NOMO-1 treated with DMSO at 0.1 percent for 48 hours (cell line): Measurements from ENCODE around the gene ADAMTS8.
A peak's percentile ranks its signal among the peaks of the same experiment; 100 is the strongest.

Source experiments
- DNase-seq: peaks from one replicate; lab custom pipeline; 2025; ENCODE audit not compliant: unreplicated experiment; lab: John Stamatoyannopoulos, UW

Gene ADAMTS8

GRCh38 chr11:130462101-130462885, 33.9 kb upstream of the ADAMTS8 start:
- no peak for DNase-seq

GRCh38 chr11:130459521-130459920, 31.1 kb upstream of the ADAMTS8 start:
- DNase-seq = no peak

- DNase-seq = no peak
Measured at GRCh38 chr11:130458410-130458729, 30.0 kb upstream of the ADAMTS8 start.

GRCh38 chr11:130457623-130458409, 29.4 kb upstream of the ADAMTS8 start:
- DNase-seq = no peak

GRCh38 chr11:130456286-130456685, 27.9 kb upstream of the ADAMTS8 start:
- DNase-seq = no peak

- DNase-seq = no peak
Measured at GRCh38 chr11:130455483-130456127, 27.2 kb upstream of the ADAMTS8 start.

- DNase-seq = no peak
Measured at GRCh38 chr11:130454491-130455252, 26.3 kb upstream of the ADAMTS8 start.

- DNase-seq = no peak
Measured at GRCh38 chr11:130452940-130453339, 24.5 kb upstream of the ADAMTS8 start.

GRCh38 chr11:130452176-130452575, 23.8 kb upstream of the ADAMTS8 start:
- no peak for DNase-seq

- no peak for DNase-seq
Measured at GRCh38 chr11:130451231-130452019, 23.0 kb upstream of the ADAMTS8 start.

GRCh38 chr11:130449996-130450769, 21.8 kb upstream of the ADAMTS8 start:
- DNase-seq = no peak

- DNase-seq = no peak
Measured at GRCh38 chr11:130449310-130449990, 21.0 kb upstream of the ADAMTS8 start.

GRCh38 chr11:130448416-130449309, 20.3 kb upstream of the ADAMTS8 start, which contains the start of gene ADAMTS15:
ADAMTS15 (plus strand) TSS chr11:130448645; CDS start chr11:130448974, 329 bp downstream.
- DNase-seq = peak; percentile 53

GRCh38 chr11:130448039-130448415, 19.6 kb upstream of the ADAMTS8 start:
- no peak for DNase-seq

- DNase-seq = no peak
Measured at GRCh38 chr11:130445788-130446187, 17.4 kb upstream of the ADAMTS8 start.

GRCh38 chr11:130442737-130443136, 14.3 kb upstream of the ADAMTS8 start:
- no peak for DNase-seq

GRCh38 chr11:130441719-130442118, 13.3 kb upstream of the ADAMTS8 start:
- no peak for DNase-seq

- DNase-seq = no peak
Measured at GRCh38 chr11:130439876-130440275, 11.5 kb upstream of the ADAMTS8 start.
